Prostate gland (tissue), 2 donors: ENCODE measurements around the gene PGM3.

Experiments used
- CTCF ChIP-seq, 4 experiments: fragments of 200-600 bp in 2 of 4; fragments of 450-650 bp in 2 of 4; sonication (generic) in 2 of 4; IDR thresholded peaks; 1 replicate in 3 of 4; 2 replicates in 1 of 4; pipeline ENCODE4 v1.5.1; 2016 to 2019; ENCODE audit warnings: antibody characterized with exemption in 4 of 4, mild to moderate bottlenecking in 2 of 4, moderate library complexity in 2 of 4
- POLR2AphosphoS5 ChIP-seq: sonication (generic); formaldehyde crosslinking; IDR thresholded peaks from one replicate; pipeline ENCODE4 v1.6.1; 2017; ENCODE audit warnings: antibody characterized with exemption

DNA sequence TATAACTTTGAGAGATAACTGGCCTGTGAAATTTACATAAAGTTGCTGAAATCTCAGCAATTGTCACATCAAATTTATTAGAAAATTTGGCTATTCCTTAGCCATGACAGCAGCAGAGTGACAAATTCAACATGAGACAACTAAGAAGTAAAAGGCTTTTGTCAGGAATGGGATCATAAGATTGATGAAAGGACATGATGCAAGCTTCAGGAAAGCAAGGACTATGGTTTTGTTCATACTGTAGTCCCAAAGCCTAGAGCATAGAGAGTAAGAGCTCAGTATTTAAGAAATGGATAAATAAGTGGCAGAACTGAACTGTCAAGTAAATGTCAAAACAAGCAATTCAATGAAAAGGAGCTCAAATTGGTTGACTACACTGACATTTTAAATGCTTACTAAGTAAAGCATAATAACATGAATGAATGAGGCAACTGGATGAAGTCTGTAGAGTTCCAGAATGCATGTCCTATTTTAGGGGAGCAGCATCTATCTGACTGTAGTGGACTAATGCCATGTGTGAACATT lies 12.6 kb downstream of the PGM3 start:
- TF ChIP-seq POLR2AphosphoS5 (no peak), CTCF (IDR thresholded peaks at IDR 0.05) (no peak)
